ENCODE measurements around the gene FBXO24. TPM values are rescaled to one million over a fixed set of nuclear protein-coding genes. Genes with fewer than 3 reads are reported as not detected.

Gene FBXO24
- total and polyA plus RNA-seq, 10 of the 15 experiments (the other 5 are each of a cell fraction or from before 2014, with no cell fraction given), result 0.11 to 0.96 (median 0.27) TPM; not detected in 4

DNA sequence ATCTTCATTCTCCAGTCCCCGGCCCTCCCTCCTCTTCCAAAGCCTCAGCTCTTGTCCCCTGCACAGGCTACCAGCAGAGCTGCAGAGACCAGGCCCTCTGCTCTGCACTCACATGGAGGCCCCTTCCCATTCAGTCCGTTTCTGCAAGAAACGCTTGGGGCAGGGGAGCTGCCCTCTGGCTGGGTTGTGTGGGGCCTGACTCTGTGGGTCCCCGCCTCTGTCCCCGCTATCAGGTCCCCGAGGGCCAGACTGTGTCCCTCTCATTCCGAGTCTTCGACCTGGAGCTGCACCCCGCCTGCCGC, 17.5 kb downstream of the FBXO24 start:
- WGBS (ENCODE audit: insufficient coverage, insufficient replicate concordance, low lambda C conversion rate, missing lambda C conversion rate), result 17% methylated on average over 10 of the region's 10 CpGs
- SMC1A ChIA-PET (ENCODE audit: uncharacterized antibody, unreplicated experiment), result interaction anchor here (1.3 kb wide), 1 partner anchor 18 kb away, joined by 6 read pairs; the partner anchor contains the start of genes FBXO24 and LRCH4
- H3K4me3 ChIP-seq, result no peak overlapping the region; the same call in 1 of the 2 replicates
- H2AFZ ChIP-seq (ENCODE audit: control insufficient read depth, low read depth, low read length), result peak overlapping the region; percentile 92
- no peak overlapping the region for H3K27ac ChIP-seq (ENCODE audit: control insufficient read depth, insufficient read depth)
- no peaks in the 10 kb centered on the region for H4K20me1 ChIP-seq (ENCODE audit: control insufficient read depth, insufficient read depth)
- H3K36me3 ChIP-seq (ENCODE audit: control insufficient read depth in 2 of 2, insufficient read depth in 2 of 2, low read length in 1 of 2), result no peaks in the 10 kb centered on the region
- intact Hi-C loops (cut with micrococcal nuclease; ENCODE audit: unreplicated experiment), result no loop called here
- H3K9ac ChIP-seq (ENCODE audit: control insufficient read depth, insufficient read depth, low read length), result peak overlapping the region; percentile 40; the same call in 1 of the 2 replicates
- FAIRE-seq (no peak), ATAC-seq (no peak; the same call in none of the 3 replicates), DNase-seq (ENCODE audit: low read depth, low spot score) (no peak)
- H3K4me1 ChIP-seq (ENCODE audit: control insufficient read depth, insufficient read depth, low read length), result peaks cover 10% of the 10 kb centered on the region
- H3K79me2 ChIP-seq (ENCODE audit: control insufficient read depth, insufficient read depth, low read length), result no peaks in the 10 kb centered on the region
- CTCF ChIA-PET, result interaction anchor here (1.7 to 2.2 kb wide), 2 partner anchors 9 to 15 kb away, joined by 4 to 6 read pairs; partner anchors contain the start of gene MOSPD3
- POLR2A ChIA-PET, result interaction anchor here (0.6 to 1.1 kb wide), 4 partner anchors 9 to 108 kb away, joined by 3 to 4 read pairs (median 4); partner anchors contain the start of gene MOSPD3
- no TSS peak for BruUV-seq (replicated peaks)
- peaks cover 2 to 5% of the 10 kb centered on the region in 2 experiments; a peak in 2 of 4 replicates for H3K27me3 ChIP-seq (replicated peaks in 1 of 2; ENCODE audit: control insufficient read depth in 2 of 2, insufficient read depth in 2 of 2, low read length in 1 of 2)
- peak overlapping the region; percentile 99 for H3K4me2 ChIP-seq (ENCODE audit: control insufficient read depth, insufficient read depth)
- no peaks in the 10 kb centered on the region for H3K9me3 ChIP-seq (replicated peaks; ENCODE audit: control insufficient read depth, insufficient read depth, low read length)
- TF ChIP-seq IKZF2 (IDR thresholded peaks at IDR 0.05) (no peak), ZSCAN29 (IDR thresholded peaks at IDR 0.05) (no peak), CHD2 (IDR thresholded peaks at IDR 0.05; ENCODE audit: borderline replicate concordance, low read depth, low read length) (0 out of 2 replicates have a peak, but pooled peaks have one; percentile 34), ZNF384 (IDR thresholded peaks at IDR 0.05; ENCODE audit: borderline replicate concordance, low read depth, low read length) (no peak), POLR2AphosphoS5 (IDR thresholded peaks at IDR 0.05; ENCODE audit: low read length) (no peak), STAT3 (IDR thresholded peaks at IDR 0.05; ENCODE audit: low read depth, low read length) (no peak)
- TF ChIP-seq, protein P1, sequence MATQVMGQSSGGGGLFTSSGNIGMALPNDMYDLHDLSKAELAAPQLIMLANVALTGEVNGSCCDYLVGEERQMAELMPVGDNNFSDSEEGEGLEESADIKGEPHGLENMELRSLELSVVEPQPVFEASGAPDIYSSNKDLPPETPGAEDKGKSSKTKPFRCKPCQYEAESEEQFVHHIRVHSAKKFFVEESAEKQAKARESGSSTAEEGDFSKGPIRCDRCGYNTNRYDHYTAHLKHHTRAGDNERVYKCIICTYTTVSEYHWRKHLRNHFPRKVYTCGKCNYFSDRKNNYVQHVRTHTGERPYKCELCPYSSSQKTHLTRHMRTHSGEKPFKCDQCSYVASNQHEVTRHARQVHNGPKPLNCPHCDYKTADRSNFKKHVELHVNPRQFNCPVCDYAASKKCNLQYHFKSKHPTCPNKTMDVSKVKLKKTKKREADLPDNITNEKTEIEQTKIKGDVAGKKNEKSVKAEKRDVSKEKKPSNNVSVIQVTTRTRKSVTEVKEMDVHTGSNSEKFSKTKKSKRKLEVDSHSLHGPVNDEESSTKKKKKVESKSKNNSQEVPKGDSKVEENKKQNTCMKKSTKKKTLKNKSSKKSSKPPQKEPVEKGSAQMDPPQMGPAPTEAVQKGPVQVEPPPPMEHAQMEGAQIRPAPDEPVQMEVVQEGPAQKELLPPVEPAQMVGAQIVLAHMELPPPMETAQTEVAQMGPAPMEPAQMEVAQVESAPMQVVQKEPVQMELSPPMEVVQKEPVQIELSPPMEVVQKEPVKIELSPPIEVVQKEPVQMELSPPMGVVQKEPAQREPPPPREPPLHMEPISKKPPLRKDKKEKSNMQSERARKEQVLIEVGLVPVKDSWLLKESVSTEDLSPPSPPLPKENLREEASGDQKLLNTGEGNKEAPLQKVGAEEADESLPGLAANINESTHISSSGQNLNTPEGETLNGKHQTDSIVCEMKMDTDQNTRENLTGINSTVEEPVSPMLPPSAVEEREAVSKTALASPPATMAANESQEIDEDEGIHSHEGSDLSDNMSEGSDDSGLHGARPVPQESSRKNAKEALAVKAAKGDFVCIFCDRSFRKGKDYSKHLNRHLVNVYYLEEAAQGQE (IDR thresholded peaks at IDR 0.05; ENCODE audit: low read depth, low read length), result no peak
- TF ChIP-seq, protein P2, sequence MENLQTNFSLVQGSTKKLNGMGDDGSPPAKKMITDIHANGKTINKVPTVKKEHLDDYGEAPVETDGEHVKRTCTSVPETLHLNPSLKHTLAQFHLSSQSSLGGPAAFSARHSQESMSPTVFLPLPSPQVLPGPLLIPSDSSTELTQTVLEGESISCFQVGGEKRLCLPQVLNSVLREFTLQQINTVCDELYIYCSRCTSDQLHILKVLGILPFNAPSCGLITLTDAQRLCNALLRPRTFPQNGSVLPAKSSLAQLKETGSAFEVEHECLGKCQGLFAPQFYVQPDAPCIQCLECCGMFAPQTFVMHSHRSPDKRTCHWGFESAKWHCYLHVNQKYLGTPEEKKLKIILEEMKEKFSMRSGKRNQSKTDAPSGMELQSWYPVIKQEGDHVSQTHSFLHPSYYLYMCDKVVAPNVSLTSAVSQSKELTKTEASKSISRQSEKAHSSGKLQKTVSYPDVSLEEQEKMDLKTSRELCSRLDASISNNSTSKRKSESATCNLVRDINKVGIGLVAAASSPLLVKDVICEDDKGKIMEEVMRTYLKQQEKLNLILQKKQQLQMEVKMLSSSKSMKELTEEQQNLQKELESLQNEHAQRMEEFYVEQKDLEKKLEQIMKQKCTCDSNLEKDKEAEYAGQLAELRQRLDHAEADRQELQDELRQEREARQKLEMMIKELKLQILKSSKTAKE (IDR thresholded peaks at IDR 0.05; ENCODE audit: low read depth, poor library complexity, severe bottlenecking), result no peak
- TF ChIP-seq, protein P3, sequence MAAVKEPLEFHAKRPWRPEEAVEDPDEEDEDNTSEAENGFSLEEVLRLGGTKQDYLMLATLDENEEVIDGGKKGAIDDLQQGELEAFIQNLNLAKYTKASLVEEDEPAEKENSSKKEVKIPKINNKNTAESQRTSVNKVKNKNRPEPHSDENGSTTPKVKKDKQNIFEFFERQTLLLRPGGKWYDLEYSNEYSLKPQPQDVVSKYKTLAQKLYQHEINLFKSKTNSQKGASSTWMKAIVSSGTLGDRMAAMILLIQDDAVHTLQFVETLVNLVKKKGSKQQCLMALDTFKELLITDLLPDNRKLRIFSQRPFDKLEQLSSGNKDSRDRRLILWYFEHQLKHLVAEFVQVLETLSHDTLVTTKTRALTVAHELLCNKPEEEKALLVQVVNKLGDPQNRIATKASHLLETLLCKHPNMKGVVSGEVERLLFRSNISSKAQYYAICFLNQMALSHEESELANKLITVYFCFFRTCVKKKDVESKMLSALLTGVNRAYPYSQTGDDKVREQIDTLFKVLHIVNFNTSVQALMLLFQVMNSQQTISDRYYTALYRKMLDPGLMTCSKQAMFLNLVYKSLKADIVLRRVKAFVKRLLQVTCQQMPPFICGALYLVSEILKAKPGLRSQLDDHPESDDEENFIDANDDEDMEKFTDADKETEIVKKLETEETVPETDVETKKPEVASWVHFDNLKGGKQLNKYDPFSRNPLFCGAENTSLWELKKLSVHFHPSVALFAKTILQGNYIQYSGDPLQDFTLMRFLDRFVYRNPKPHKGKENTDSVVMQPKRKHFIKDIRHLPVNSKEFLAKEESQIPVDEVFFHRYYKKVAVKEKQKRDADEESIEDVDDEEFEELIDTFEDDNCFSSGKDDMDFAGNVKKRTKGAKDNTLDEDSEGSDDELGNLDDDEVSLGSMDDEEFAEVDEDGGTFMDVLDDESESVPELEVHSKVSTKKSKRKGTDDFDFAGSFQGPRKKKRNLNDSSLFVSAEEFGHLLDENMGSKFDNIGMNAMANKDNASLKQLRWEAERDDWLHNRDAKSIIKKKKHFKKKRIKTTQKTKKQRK (IDR thresholded peaks at IDR 0.05; ENCODE audit: low read depth, low read length), result no peak
- RAD21 ChIA-PET (ENCODE audit: unreplicated experiment), result interaction anchor here (0.6 to 1.4 kb wide), 3 partner anchors 18 to 104 kb away, joined by 3 to 4 read pairs (median 3); partner anchors contain the start of genes FBXO24 and LRCH4
- in situ Hi-C loops (cut with MboI), result no loop called here

Measured in GM12878 (cell line).